ENCODE data around the gene ATG14. TPM values are rescaled to one million over a fixed set of nuclear protein-coding genes. Genes with fewer than 3 reads are reported as not detected.

The ATG14 gene
- total and polyA plus RNA-seq, 2 donors, result 8.1 to 12.3 TPM

GRCh38 chr14:55328317-55328716, 83.3 kb downstream of the ATG14 start:
- no peak for DNase-seq (ENCODE audit: low read depth in 6 of 9, low spot score in 9 of 9)
- Histone ChIP-seq H3K4me3 (ENCODE audit: low read length in 2 of 2) (no peak overlapping the region), H3K9me3 (ENCODE audit: control insufficient read depth in 2 of 2, insufficient read depth in 1 of 2, low read length in 1 of 2) (no peaks in the 10 kb centered on the region), H3K27me3 (ENCODE audit: control insufficient read depth in 2 of 2, insufficient read depth in 1 of 2, low read length in 1 of 2) (no peaks in the 10 kb centered on the region), H3K27ac (ENCODE audit: low read depth in 1 of 2, low read length in 1 of 2) (no peak overlapping the region), H3K4me1 (ENCODE audit: control insufficient read depth in 2 of 2, insufficient read depth in 2 of 2, low read length in 2 of 2) (no peaks in the 10 kb centered on the region), H3K36me3 (ENCODE audit: control insufficient read depth in 2 of 2, insufficient read depth in 2 of 2, low read length in 1 of 2) (no peaks in the 10 kb centered on the region)
- 98% methylated on average over 3 of the region's 3 CpGs for WGBS

- Histone ChIP-seq H3K9me3 (ENCODE audit: control insufficient read depth in 2 of 2, insufficient read depth in 1 of 2, low read length in 1 of 2) (no peaks in the 10 kb centered on the region), H3K4me1 (ENCODE audit: control insufficient read depth in 2 of 2, insufficient read depth in 2 of 2, low read length in 2 of 2) (no peaks in the 10 kb centered on the region), H3K4me3 (ENCODE audit: low read length in 2 of 2) (no peak overlapping the region), H3K27ac (ENCODE audit: low read depth in 1 of 2, low read length in 1 of 2) (no peak overlapping the region), H3K36me3 (ENCODE audit: control insufficient read depth in 2 of 2, insufficient read depth in 2 of 2, low read length in 1 of 2) (no peaks in the 10 kb centered on the region), H3K27me3 (ENCODE audit: control insufficient read depth in 2 of 2, insufficient read depth in 1 of 2, low read length in 1 of 2) (no peaks in the 10 kb centered on the region)
- no peak for DNase-seq (ENCODE audit: low read depth in 6 of 9, low spot score in 9 of 9)
- WGBS, result 54% methylated on average over 1 of the region's 1 CpG
Measured at GRCh38 chr14:55327179-55327578, 84.5 kb downstream of the ATG14 start.

- H3K4me1 ChIP-seq (ENCODE audit: control insufficient read depth in 2 of 2, insufficient read depth in 2 of 2, low read length in 2 of 2), result no peaks in the 10 kb centered on the region
- H3K4me3 ChIP-seq (ENCODE audit: low read length in 2 of 2), result no peak overlapping the region
- H3K27ac ChIP-seq (ENCODE audit: low read depth in 1 of 2, low read length in 1 of 2), result no peak overlapping the region
- H3K36me3 ChIP-seq (ENCODE audit: control insufficient read depth in 2 of 2, insufficient read depth in 2 of 2, low read length in 1 of 2), result peaks cover 3% of the 10 kb centered on the region in 2 donors
- H3K9me3 ChIP-seq (ENCODE audit: control insufficient read depth in 2 of 2, insufficient read depth in 1 of 2, low read length in 1 of 2), result no peaks in the 10 kb centered on the region
- H3K27me3 ChIP-seq (ENCODE audit: control insufficient read depth in 2 of 2, insufficient read depth in 1 of 2, low read length in 1 of 2), result no peaks in the 10 kb centered on the region
- no peak for DNase-seq (ENCODE audit: low read depth in 6 of 9, low spot score in 9 of 9)
- WGBS, result 98% methylated on average over 2 of the region's 2 CpGs
Measured at GRCh38 chr14:55324812-55325211, 86.8 kb downstream of the ATG14 start.

GRCh38 chr14:55323910-55324309, 87.7 kb downstream of the ATG14 start:
- Histone ChIP-seq H3K27ac (ENCODE audit: low read depth in 1 of 2, low read length in 1 of 2) (no peak overlapping the region), H3K4me3 (ENCODE audit: low read length in 2 of 2) (no peak overlapping the region), H3K27me3 (ENCODE audit: control insufficient read depth in 2 of 2, insufficient read depth in 1 of 2, low read length in 1 of 2) (no peaks in the 10 kb centered on the region), H3K9me3 (ENCODE audit: control insufficient read depth in 2 of 2, insufficient read depth in 1 of 2, low read length in 1 of 2) (no peaks in the 10 kb centered on the region), H3K36me3 (ENCODE audit: control insufficient read depth in 2 of 2, insufficient read depth in 2 of 2, low read length in 1 of 2) (peaks cover 3% of the 10 kb centered on the region in 2 donors), H3K4me1 (ENCODE audit: control insufficient read depth in 2 of 2, insufficient read depth in 2 of 2, low read length in 2 of 2) (no peaks in the 10 kb centered on the region)
- no peak for DNase-seq (ENCODE audit: low read depth in 6 of 9, low spot score in 9 of 9)

- H3K27me3 ChIP-seq (ENCODE audit: control insufficient read depth in 2 of 2, insufficient read depth in 1 of 2, low read length in 1 of 2), result no peaks in the 10 kb centered on the region
- DNase-seq (ENCODE audit: low read depth in 6 of 9, low spot score in 9 of 9), result no peak
- no peak overlapping the region for H3K27ac ChIP-seq (ENCODE audit: low read depth in 1 of 2, low read length in 1 of 2)
- no peaks in the 10 kb centered on the region for H3K9me3 ChIP-seq (ENCODE audit: control insufficient read depth in 2 of 2, insufficient read depth in 1 of 2, low read length in 1 of 2)
- no peak overlapping the region for H3K4me3 ChIP-seq (ENCODE audit: low read length in 2 of 2)
- H3K4me1 ChIP-seq (ENCODE audit: control insufficient read depth in 2 of 2, insufficient read depth in 2 of 2, low read length in 2 of 2), result no peaks in the 10 kb centered on the region
- H3K36me3 ChIP-seq (ENCODE audit: control insufficient read depth in 2 of 2, insufficient read depth in 2 of 2, low read length in 1 of 2), result peaks cover 5% of the 10 kb centered on the region in 2 donors
- 96% methylated on average over 1 of the region's 1 CpG for WGBS
Measured at GRCh38 chr14:55318694-55319093, 92.9 kb downstream of the ATG14 start.

GRCh38 chr14:55317542-55318306, 93.9 kb downstream of the ATG14 start:
- Histone ChIP-seq H3K9me3 (ENCODE audit: control insufficient read depth in 2 of 2, insufficient read depth in 1 of 2, low read length in 1 of 2) (peaks cover under 1 to 2% of the 10 kb centered on the region in 2 donors), H3K27me3 (ENCODE audit: control insufficient read depth in 2 of 2, insufficient read depth in 1 of 2, low read length in 1 of 2) (no peaks in the 10 kb centered on the region), H3K4me3 (ENCODE audit: low read length in 2 of 2) (no peak overlapping the region), H3K27ac (ENCODE audit: low read depth in 1 of 2, low read length in 1 of 2) (no peak overlapping the region), H3K36me3 (ENCODE audit: control insufficient read depth in 2 of 2, insufficient read depth in 2 of 2, low read length in 1 of 2) (peaks cover 5% of the 10 kb centered on the region in 2 donors), H3K4me1 (ENCODE audit: control insufficient read depth in 2 of 2, insufficient read depth in 2 of 2, low read length in 2 of 2) (no peaks in the 10 kb centered on the region)
- DNase-seq (ENCODE audit: low read depth in 6 of 9, low spot score in 9 of 9), result no peak
- 84% methylated on average over 3 of the region's 3 CpGs for WGBS

GRCh38 chr14:55316564-55316963, 95.1 kb downstream of the ATG14 start:
- WGBS, result 97% methylated on average over 4 of the region's 4 CpGs
- Histone ChIP-seq H3K4me3 (ENCODE audit: low read length in 2 of 2) (no peak overlapping the region), H3K27me3 (ENCODE audit: control insufficient read depth in 2 of 2, insufficient read depth in 1 of 2, low read length in 1 of 2) (no peaks in the 10 kb centered on the region), H3K4me1 (ENCODE audit: control insufficient read depth in 2 of 2, insufficient read depth in 2 of 2, low read length in 2 of 2) (no peaks in the 10 kb centered on the region), H3K27ac (ENCODE audit: low read depth in 1 of 2, low read length in 1 of 2) (no peak overlapping the region), H3K36me3 (ENCODE audit: control insufficient read depth in 2 of 2, insufficient read depth in 2 of 2, low read length in 1 of 2) (peaks cover 5% of the 10 kb centered on the region in 2 donors), H3K9me3 (ENCODE audit: control insufficient read depth in 2 of 2, insufficient read depth in 1 of 2, low read length in 1 of 2) (peaks cover 7 to 13% of the 10 kb centered on the region in 2 donors)
- DNase-seq (ENCODE audit: low read depth in 6 of 9, low spot score in 9 of 9), result no peak

Other genes with a start within 250 kb of the ATG14 start
- 67.6 TPM for gene DLGAP5, start 220.2 kb downstream of the ATG14 start, total RNA-seq
- 3.0 TPM for gene DLGAP5, start 220.2 kb downstream of the ATG14 start, polyA plus RNA-seq
- gene FBXO34, start 140.4 kb downstream of the ATG14 start, total RNA-seq, result 23.3 TPM
- gene FBXO34, start 140.4 kb downstream of the ATG14 start, polyA plus RNA-seq, result 15.8 TPM
- not detected for gene TBPL2, start 28.8 kb upstream of the ATG14 start, total RNA-seq
- gene TBPL2, start 28.8 kb upstream of the ATG14 start, polyA plus RNA-seq, result not detected
- 102 TPM for gene KTN1, start 168.4 kb upstream of the ATG14 start, total RNA-seq
- 125 TPM for gene KTN1, start 168.4 kb upstream of the ATG14 start, polyA plus RNA-seq

Measured in thymus (tissue), 11 donors.